Dermis blood vessel endothelial cell (primary cell): ENCODE results near the gene GPR84. TPM values are rescaled to one million over a fixed set of nuclear protein-coding genes. Genes with fewer than 3 reads are reported as not detected.

Source experiments
- DNase-seq: peaks from one replicate; pipeline ENCODE4 v3.0.0; 2010
- total RNA-seq: library from RNA; depleted of rRNA; stranded (reverse); fragments of >200 nt; gene quantifications from 2 replicates; pipeline ENCODE4 v1.2.3, GENCODE V29; 2014

The GPR84 gene
- total RNA-seq, 1 donor from 2014 or later, result under 0.01 TPM

GRCh38 chr12:54321363-54321762 lies 42.9 kb downstream of the GPR84 start:
- no peak for DNase-seq

Other genes starting within 250 kb of the GPR84 start
- gene SMUG1, start 175.5 kb downstream of the GPR84 start, total RNA-seq, result 14.3 and 18.2 TPM in 2 replicates
- 27.6 and 81.6 TPM in 2 replicates for gene CBX5, start 84.4 kb downstream of the GPR84 start, total RNA-seq
- 415 and 513 TPM in 2 replicates for gene HNRNPA1, start 83.8 kb downstream of the GPR84 start, total RNA-seq
- not detected in 2 replicates for gene NFE2, start 63.5 kb downstream of the GPR84 start, total RNA-seq
- gene COPZ1, start 39.4 kb downstream of the GPR84 start, total RNA-seq, result 111 and 159 TPM in 2 replicates
- 2.2 and 4.0 TPM in 2 replicates for gene ZNF385A, start 20.2 kb upstream of the GPR84 start, total RNA-seq
- gene ITGA5, start 54.8 kb upstream of the GPR84 start, total RNA-seq, result 567 and 846 TPM in 2 replicates
- 0.34 TPM in 1 of 2 replicates, not detected in the other for gene GTSF1, start 109.1 kb upstream of the GPR84 start, total RNA-seq
- under 0.01 TPM in 1 of 2 replicates, not detected in the other for gene NCKAP1L, start 133.3 kb upstream of the GPR84 start, total RNA-seq
- not detected in 2 replicates for gene PDE1B, start 185.1 kb upstream of the GPR84 start, total RNA-seq
- 0.17 TPM in 1 of 2 replicates, not detected in the other for gene PPP1R1A, start 224.2 kb upstream of the GPR84 start, total RNA-seq